Neuron (in vitro differentiated cells): ENCODE results near the gene LZTFL1.

Experiments used
- H2AFZ ChIP-seq: one replicate; pipeline ENCODE4 v1.6.1; 2013; ENCODE audit warnings: low read depth, mild to moderate bottlenecking, inconsistent platforms, low read length, moderate library complexity
- H3K27me3 ChIP-seq: one replicate; pipeline ENCODE4 v1.6.1; 2013; ENCODE audit warnings: low read length; ENCODE audit not compliant: insufficient read depth
- H3K36me3 ChIP-seq: one replicate; pipeline ENCODE4 v1.6.1; 2013; ENCODE audit warnings: low read length; ENCODE audit not compliant: insufficient read depth
- H3K4me1 ChIP-seq: one replicate; pipeline ENCODE4 v1.6.1; 2013; ENCODE audit warnings: low read length; ENCODE audit not compliant: insufficient read depth
- H3K4me3 ChIP-seq: 2 replicates; pipeline ENCODE4 v1.5.1; 2013; ENCODE audit warnings: mild to moderate bottlenecking, low read length, moderate library complexity
- H3K9me3 ChIP-seq: one replicate; pipeline ENCODE4 v1.6.1; 2013; ENCODE audit warnings: low read length

Gene LZTFL1

GRCh38 chr3:45783667-45784066 lies 58.3 kb downstream of the LZTFL1 start:
- Histone ChIP-seq H3K4me3 (no peak overlapping the region), H2AFZ (no peak overlapping the region), H3K27me3 (peaks cover 2% of the 10 kb centered on the region), H3K36me3 (no peaks in the 10 kb centered on the region), H3K4me1 (no peaks in the 10 kb centered on the region), H3K9me3 (no peaks in the 10 kb centered on the region)

GRCh38 chr3:45782381-45782780 lies 59.5 kb downstream of the LZTFL1 start:
- Histone ChIP-seq H3K4me1 (no peaks in the 10 kb centered on the region), H2AFZ (no peak overlapping the region), H3K27me3 (peaks cover 2% of the 10 kb centered on the region), H3K9me3 (no peaks in the 10 kb centered on the region), H3K4me3 (no peak overlapping the region), H3K36me3 (no peaks in the 10 kb centered on the region)

GRCh38 chr3:45781841-45782240 lies 60.1 kb downstream of the LZTFL1 start:
- no peak overlapping the region for H2AFZ ChIP-seq
- no peaks in the 10 kb centered on the region for H3K9me3 ChIP-seq
- peaks cover 2% of the 10 kb centered on the region for H3K27me3 ChIP-seq
- H3K4me1 ChIP-seq, result no peaks in the 10 kb centered on the region
- no peak overlapping the region for H3K4me3 ChIP-seq
- no peaks in the 10 kb centered on the region for H3K36me3 ChIP-seq

- Histone ChIP-seq H3K9me3 (no peaks in the 10 kb centered on the region), H3K4me1 (no peaks in the 10 kb centered on the region), H2AFZ (no peak overlapping the region), H3K27me3 (peaks cover 2% of the 10 kb centered on the region), H3K4me3 (no peak overlapping the region), H3K36me3 (no peaks in the 10 kb centered on the region)
Observed at GRCh38 chr3:45781271-45781670, 60.6 kb downstream of the LZTFL1 start.

GRCh38 chr3:45779746-45780735 lies 61.9 kb downstream of the LZTFL1 start:
- Histone ChIP-seq H3K9me3 (no peaks in the 10 kb centered on the region), H3K4me3 (no peak overlapping the region), H3K36me3 (no peaks in the 10 kb centered on the region), H3K4me1 (no peaks in the 10 kb centered on the region), H2AFZ (no peak overlapping the region), H3K27me3 (peaks cover 6% of the 10 kb centered on the region)

GRCh38 chr3:45778761-45779201 lies 63.1 kb downstream of the LZTFL1 start:
- no peaks in the 10 kb centered on the region for H3K36me3 ChIP-seq
- H3K27me3 ChIP-seq, result peaks cover 6% of the 10 kb centered on the region

DNA sequence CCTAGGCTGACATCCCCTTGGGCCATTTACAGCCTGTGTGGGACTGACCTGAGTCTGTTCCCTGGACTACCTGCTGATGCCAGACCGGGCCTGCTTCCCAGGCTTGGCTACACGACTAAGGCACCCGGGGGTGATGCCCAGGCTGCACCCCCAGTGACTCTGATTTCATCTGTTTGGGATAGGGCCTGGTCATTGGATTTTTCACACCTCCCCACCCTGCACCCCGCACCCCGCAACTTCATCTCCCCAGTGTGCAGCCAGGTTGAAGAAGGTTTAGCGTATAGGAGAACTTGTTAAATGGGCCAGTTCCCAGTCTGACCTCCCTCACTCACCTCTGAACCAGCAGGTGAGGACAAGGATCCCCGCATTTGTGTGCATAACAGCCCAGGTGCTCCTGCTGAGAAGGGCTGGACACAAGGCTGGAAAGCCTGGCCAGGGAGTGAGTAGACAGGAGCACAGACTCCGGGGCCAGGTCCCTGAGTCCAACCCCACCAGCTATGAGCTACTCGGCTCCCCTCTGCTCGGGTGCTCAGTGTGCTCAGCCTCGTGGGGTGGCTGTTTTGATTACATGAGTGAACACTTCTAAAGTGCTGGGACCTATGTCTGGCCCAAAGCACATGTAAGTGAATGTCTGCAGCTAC lies 64.1 kb downstream of the LZTFL1 start:
- H3K9me3 ChIP-seq, result no peaks in the 10 kb centered on the region
- H3K4me3 ChIP-seq, result no peak overlapping the region
- H3K36me3 ChIP-seq, result no peaks in the 10 kb centered on the region
- no peak overlapping the region for H2AFZ ChIP-seq
- H3K27me3 ChIP-seq, result peaks cover 6% of the 10 kb centered on the region
- no peaks in the 10 kb centered on the region for H3K4me1 ChIP-seq

More at GRCh38 chr3:45778761-45779201, 63.1 kb downstream of the LZTFL1 start:
- Histone ChIP-seq H2AFZ (no peak overlapping the region), H3K9me3 (no peaks in the 10 kb centered on the region), H3K4me1 (no peaks in the 10 kb centered on the region), H3K4me3 (no peak overlapping the region)

DNA sequence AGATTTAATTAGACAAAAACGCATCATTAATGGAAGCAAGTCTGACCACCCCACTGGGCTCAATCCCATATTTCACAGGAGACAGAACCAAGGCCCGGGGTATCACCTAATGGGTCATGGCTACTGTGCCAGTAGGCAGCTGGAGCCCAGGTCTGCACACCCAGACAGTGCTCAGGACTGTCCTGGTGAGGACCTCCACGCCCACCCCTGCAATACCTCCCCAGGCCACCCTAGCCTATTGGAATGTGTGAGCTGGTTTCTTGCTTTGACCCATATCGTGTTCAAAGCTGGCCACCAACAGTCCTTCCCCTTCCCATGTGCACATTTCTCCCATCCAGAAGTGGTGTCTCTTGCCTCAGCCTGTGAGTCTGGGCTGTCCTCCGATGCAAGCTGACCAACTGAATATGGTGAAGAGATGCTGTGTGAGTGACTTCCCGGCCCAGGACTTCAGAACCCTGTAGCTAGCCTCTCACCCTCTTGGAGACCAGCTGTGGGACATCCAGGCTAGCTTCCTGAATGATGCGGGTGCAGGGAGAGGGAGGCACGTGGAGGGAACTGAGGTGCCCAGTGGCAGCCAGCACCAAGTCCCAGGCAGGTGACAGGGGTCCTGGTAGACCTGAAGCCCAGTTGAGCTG lies 64.7 kb downstream of the LZTFL1 start:
- Histone ChIP-seq H2AFZ (no peak overlapping the region), H3K27me3 (peaks cover 5% of the 10 kb centered on the region), H3K4me1 (no peaks in the 10 kb centered on the region), H3K9me3 (no peaks in the 10 kb centered on the region), H3K36me3 (no peaks in the 10 kb centered on the region), H3K4me3 (no peak overlapping the region)

DNA sequence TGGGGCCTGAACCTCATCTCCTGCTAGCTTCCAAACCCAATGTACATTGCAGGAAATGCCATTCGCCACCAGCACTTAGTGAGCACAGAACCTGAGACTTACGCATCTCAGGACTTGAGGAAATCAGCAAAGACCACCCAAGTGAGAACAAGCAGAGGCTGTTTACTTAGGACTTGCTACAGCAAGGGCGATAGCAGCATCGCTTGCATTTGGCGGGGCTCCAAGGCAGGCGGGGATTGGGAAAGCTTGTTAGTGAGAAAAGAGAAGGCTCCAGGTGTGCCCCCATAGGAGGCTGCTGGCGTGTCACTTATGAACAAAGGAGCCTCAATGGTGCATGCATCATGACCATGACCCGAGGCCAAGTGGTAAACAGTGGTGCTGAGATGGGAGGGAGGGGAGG lies 65.3 kb downstream of the LZTFL1 start:
- no peak overlapping the region for H3K4me3 ChIP-seq
- no peaks in the 10 kb centered on the region for H3K36me3 ChIP-seq
- no peak overlapping the region for H2AFZ ChIP-seq
- H3K27me3 ChIP-seq, result peaks cover 5% of the 10 kb centered on the region
- no peaks in the 10 kb centered on the region for H3K4me1 ChIP-seq
- H3K9me3 ChIP-seq, result peaks cover 2% of the 10 kb centered on the region

GRCh38 chr3:45776301-45776595 lies 65.7 kb downstream of the LZTFL1 start:
- H3K4me1 ChIP-seq, result no peaks in the 10 kb centered on the region
- H3K4me3 ChIP-seq, result no peak overlapping the region
- no peaks in the 10 kb centered on the region for H3K36me3 ChIP-seq
- H3K27me3 ChIP-seq, result peaks cover 5% of the 10 kb centered on the region
- H2AFZ ChIP-seq, result no peak overlapping the region
- H3K9me3 ChIP-seq, result peaks cover 2% of the 10 kb centered on the region

DNA sequence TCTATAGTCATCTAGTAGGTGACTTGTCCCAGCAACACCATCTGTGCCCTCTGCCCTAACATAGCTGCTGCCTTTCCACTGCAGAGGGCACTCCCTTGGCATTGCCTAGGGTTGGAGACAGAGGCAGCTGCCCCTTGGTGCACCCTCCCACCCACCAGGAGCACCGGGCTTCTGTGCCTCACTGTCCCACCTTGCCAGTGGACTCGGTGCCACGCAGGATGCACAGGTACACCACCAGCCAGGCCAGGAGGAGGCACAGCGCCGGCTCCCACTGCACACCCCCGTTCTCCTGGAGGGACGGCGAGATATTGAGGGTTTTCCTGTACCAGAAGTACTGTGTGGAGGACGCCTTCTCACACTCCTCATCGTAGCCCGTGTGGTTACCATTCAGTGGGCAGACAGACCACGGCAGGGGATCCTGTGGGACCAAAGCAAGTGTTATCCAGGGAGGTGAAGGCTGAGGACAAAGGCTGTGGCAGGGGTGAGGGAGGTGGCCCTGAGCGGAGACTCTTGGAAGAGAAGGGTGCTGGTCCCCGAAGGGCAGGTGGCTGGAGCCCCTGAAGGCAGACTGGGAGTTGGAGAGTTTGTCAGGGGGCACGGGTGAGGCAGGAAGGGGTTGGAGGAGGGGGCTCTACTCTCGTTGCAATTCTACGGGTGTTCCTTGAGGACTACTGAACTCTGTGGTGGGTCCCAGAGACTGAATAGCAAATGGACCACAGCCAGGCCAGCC lies 66.2 kb downstream of the LZTFL1 start:
- Histone ChIP-seq H3K27me3 (peaks cover 5% of the 10 kb centered on the region), H3K4me3 (no peak overlapping the region), H3K36me3 (no peaks in the 10 kb centered on the region), H2AFZ (no peak overlapping the region), H3K4me1 (no peaks in the 10 kb centered on the region), H3K9me3 (peaks cover 2% of the 10 kb centered on the region)

GRCh38 chr3:45774581-45775521 lies 67.1 kb downstream of the LZTFL1 start:
- H3K9me3 ChIP-seq, result peaks cover 2% of the 10 kb centered on the region
- no peaks in the 10 kb centered on the region for H3K36me3 ChIP-seq
- H3K4me3 ChIP-seq, result no peak overlapping the region
- H3K4me1 ChIP-seq, result no peaks in the 10 kb centered on the region
- H2AFZ ChIP-seq, result no peak overlapping the region
- peaks cover 5% of the 10 kb centered on the region for H3K27me3 ChIP-seq
